A549 (cell line): ENCODE measurements around the gene SRSF5. TPM values are rescaled to one million over a fixed set of nuclear protein-coding genes. Genes with fewer than 3 reads are reported as not detected.

Experiments
- ATAC-seq, 2 experiments: fragments of 200-7000 bp in 1 of 2; fragments of >200 bp in 1 of 2; cut with Nextera tagmentation in 1 of 2; cut with Tn5 transposase in 1 of 2; 3 replicates each; pipeline versions ENCODE4 v1.8.0 to v1.9.1; 2018 to 2020; ENCODE audit warnings: mild to moderate bottlenecking in 1 of 2, moderate library complexity in 1 of 2
- CTCF ChIA-PET: fragments of 300-600 bp; sonication (Branson Sonifier 250); formaldehyde crosslinking; extraction: SDS; loops from one replicate; lab custom pipeline; 2021; ENCODE audit warnings: antibody characterized with exemption, inconsistent platforms; lab: Yijun Ruan, JAX
- POLR2A ChIA-PET: fragments of 350-600 bp; formaldehyde crosslinking; extraction: SDS; loops from one replicate; lab custom pipeline; 2021; ENCODE audit warnings: antibody characterized with exemption, inconsistent platforms; lab: Yijun Ruan, JAX
- DNase-seq, 2 experiments: peaks; one replicate each; pipeline versions ENCODE4 v3.0.0 to v3.0.0-alpha.2; 2011 to 2016; ENCODE audit warnings: low read depth in 1 of 2, low spot score in 1 of 2
- FAIRE-seq: peaks from 2 replicates; lab custom pipeline; 2011; peaks lifted over from hg19 to GRCh38; lab: Jason Lieb, UNC
- H3K27ac ChIP-seq, 2 experiments: fragments of >200 bp; sonication (Bioruptor Twin); formaldehyde crosslinking; 3 replicates each; pipeline ENCODE4 v1.5.1; 2016 to 2017
- H3K4me1 ChIP-seq: fragments of >200 bp; sonication (Bioruptor Twin); formaldehyde crosslinking; 3 replicates; pipeline ENCODE4 v1.6.1; 2016
- H3K4me2 ChIP-seq: fragments of >200 bp; sonication (Bioruptor Twin); formaldehyde crosslinking; 3 replicates; pipeline ENCODE4 v1.6.1; 2016
- H3K4me3 ChIP-seq: fragments of >200 bp; sonication (Bioruptor Twin); formaldehyde crosslinking; 3 replicates; pipeline ENCODE4 v1.5.1; 2016
- H3K9me3 ChIP-seq: fragments of >200 bp; sonication (Bioruptor Twin); formaldehyde crosslinking; 3 replicates; pipeline ENCODE4 v1.6.1; 2016
- BHLHE40 ChIP-seq: IDR thresholded peaks from 2 replicates; pipeline ENCODE4 v1.6.1; 2012; ENCODE audit warnings: low read depth, low read length, inconsistent platforms
- CBX2 ChIP-seq: fragments of 200-600 bp; sonication (generic); IDR thresholded peaks from 2 replicates; pipeline ENCODE4 v1.6.1; 2016; ENCODE audit warnings: low read depth, mild to moderate bottlenecking, borderline replicate concordance
- ELK1 ChIP-seq: fragments of 150-350 bp; IDR thresholded peaks from 2 replicates; pipeline ENCODE4 v1.6.1; 2014; ENCODE audit warnings: low read depth, mild to moderate bottlenecking, low read length
- FOSB ChIP-seq: fragments of 250-450 bp; sonication (Bioruptor Pico); IDR thresholded peaks from 2 replicates; pipeline ENCODE4 v1.5.0; 2020; ENCODE audit warnings: mild to moderate bottlenecking, moderate library complexity
- FOSL2 ChIP-seq, 2 experiments: fragments of 450-650 bp in 1 of 2; fragments of >200 bp in 1 of 2; sonication (Bioruptor Twin) in 1 of 2; formaldehyde crosslinking; IDR thresholded peaks; 2 replicates each; pipeline versions ENCODE4 v1.5.0 to v1.6.1; 2016 to 2020; ENCODE audit warnings: mild to moderate bottlenecking in 1 of 2, moderate library complexity in 1 of 2
- GATA3 ChIP-seq: IDR thresholded peaks from 2 replicates; pipeline ENCODE4 v1.6.1; 2012; ENCODE audit warnings: borderline replicate concordance
- HDAC2 ChIP-seq: fragments of 200-600 bp; sonication (generic); IDR thresholded peaks from 2 replicates; pipeline ENCODE4 v1.6.1; 2016
- HES2 ChIP-seq: fragments of >200 bp; sonication (Bioruptor Twin); formaldehyde crosslinking; IDR thresholded peaks from 2 replicates; pipeline ENCODE4 v1.6.1; 2016
- HEYL ChIP-seq: fragments of 250-450 bp; sonication (Bioruptor Pico); IDR thresholded peaks from 2 replicates; pipeline ENCODE4 v1.8.0; 2021; ENCODE audit warnings: mild to moderate bottlenecking, moderate library complexity
- HMGXB4 ChIP-seq: fragments of 250-450 bp; sonication (Bioruptor Pico); IDR thresholded peaks from 2 replicates; pipeline ENCODE4 v1.5.0; 2021; ENCODE audit warnings: mild to moderate bottlenecking, moderate library complexity, borderline replicate concordance
- HOXB13 ChIP-seq: fragments of 250-450 bp; sonication (Bioruptor Pico); IDR thresholded peaks from 2 replicates; pipeline ENCODE4 v1.5.0; 2020; ENCODE audit warnings: low read depth, mild to moderate bottlenecking, moderate library complexity
- JUNB ChIP-seq: fragments of >200 bp; sonication (Bioruptor Twin); formaldehyde crosslinking; IDR thresholded peaks from 2 replicates; pipeline ENCODE4 v1.6.1; 2016
- MAFK ChIP-seq: fragments of 450-650 bp; IDR thresholded peaks from 2 replicates; pipeline ENCODE4 v1.6.1; 2014; ENCODE audit not compliant: partially characterized antibody
- NPAS2 ChIP-seq: fragments of 250-450 bp; sonication (Bioruptor Pico); IDR thresholded peaks from 2 replicates; pipeline ENCODE4 v1.8.0; 2022; ENCODE audit warnings: mild to moderate bottlenecking, moderate library complexity, borderline replicate concordance
- POLR2AphosphoS2 ChIP-seq: conservative IDR thresholded peaks from 2 replicates; pipeline ENCODE4 v1.6.1; 2012; ENCODE audit warnings: low read length, improper control_type of control experiment, inconsistent platforms
- RFX5 ChIP-seq: fragments of 450-650 bp; IDR thresholded peaks from 2 replicates; pipeline ENCODE4 v1.7.1; 2014; ENCODE audit warnings: antibody characterized with exemption, mild to moderate bottlenecking, moderate library complexity
- SMC3 ChIP-seq: fragments of >200 bp; sonication (Bioruptor Twin); formaldehyde crosslinking; IDR thresholded peaks from 3 replicates; pipeline ENCODE4 v1.6.1; 2018; ENCODE audit warnings: inconsistent platforms
- ZC3H11A ChIP-seq: fragments of 450-650 bp; IDR thresholded peaks from 2 replicates; pipeline ENCODE4 v1.6.1; 2014; ENCODE audit warnings: antibody characterized with exemption, mild to moderate bottlenecking
- ZFP36 ChIP-seq: fragments of 450-650 bp; IDR thresholded peaks from 2 replicates; pipeline ENCODE4 v1.6.1; 2014; ENCODE audit warnings: borderline replicate concordance; ENCODE audit not compliant: partially characterized antibody
- ZSCAN20 ChIP-seq: fragments of 250-450 bp; sonication (Bioruptor Pico); IDR thresholded peaks from 2 replicates; pipeline ENCODE4 v1.8.0; 2022; ENCODE audit warnings: mild to moderate bottlenecking, moderate library complexity
- WGBS: methylation state at CpG from one replicate; pipeline ENCODE4 v1.1.6; 2017; ENCODE audit errors: missing lambda C conversion rate; 5-methylcytosine and 5-hydroxymethylcytosine counted together
- polyA plus RNA-seq, 4 experiments: library from polyadenylated mRNA; depleted of rRNA in 3 of 4; stranded (reverse); fragments of >200 nt; fragmentation: RNase III in 1 of 4; extraction: RNeasy Plus Mini Kit Qiagen cat#74134 plus additional on column Dnase treatment in 1 of 4; gene quantifications; 2 replicates in 3 of 4; 3 replicates in 1 of 4; pipeline ENCODE4 v1.2.3, GENCODE V29; 2011 to 2017
- TF ChIP-seq, protein P1 (sequence below): IDR thresholded peaks from 2 replicates; pipeline ENCODE4 v1.6.1; 2012
- TF ChIP-seq, protein P2 (sequence below): IDR thresholded peaks from 2 replicates; pipeline ENCODE4 v1.6.1; 2012; ENCODE audit warnings: low read depth, borderline replicate concordance
- TF ChIP-seq, protein P3 (sequence below): fragments of >200 bp; sonication (Bioruptor Twin); formaldehyde crosslinking; IDR thresholded peaks from 3 replicates; pipeline ENCODE4 v1.5.1; 2016

SRSF5 gene
- polyA plus RNA-seq, 2 of the 4 experiments (the other 2 are of a cell fraction) = 285 to 355 TPM

- Histone ChIP-seq H3K4me2 (peak overlapping the region; percentile 90), H3K4me3 (peak overlapping the region; percentile 80), H3K9me3 (no peaks in the 10 kb centered on the region), H3K27ac (no peak overlapping the region), H3K4me1 (peaks cover 17% of the 10 kb centered on the region; the same call in 2 of the 3 replicates)
- DNase-seq (no peak), FAIRE-seq (no peak), ATAC-seq (no peak)
- CTCF ChIA-PET = no interaction called here
- POLR2A ChIA-PET = no interaction called here
- 83% methylated on average over 8 of the region's 8 CpGs for WGBS
- TF ChIP-seq POLR2AphosphoS2 (no peak), MAFK (peak; percentile 4), ZFP36 (no peak), HMGXB4 (no peak), HES2 (no peak), ZC3H11A (no peak), HDAC2 (no peak), RFX5 (no peak), BHLHE40 (no peak), HEYL (CRISPR knock-in tag) (no peak), FOSL2 (IDR thresholded peaks at IDR 0.05) (no peak), FOSL2 (CRISPR knock-in tag; IDR thresholded peaks at IDR 0.05) (peak; percentile 32; the same call in 1 of the 2 replicates)
Observed at GRCh38 chr14:69768873-69769272, 1.9 kb downstream of the SRSF5 start.

- FAIRE-seq (no peak), ATAC-seq (no peak), DNase-seq (no peak)
- peak; percentile 59; the same call in 1 of the 2 replicates for TF ChIP-seq POLR2AphosphoS2
- no peak for TF ChIP-seq RFX5
- H3K4me3 ChIP-seq = no peak overlapping the region; the same call in 2 of the 3 replicates
- ChIA-PET CTCF (no interaction called here), POLR2A (no interaction called here)
- 0 out of 3 replicates have a peak overlapping the region, but pooled peaks have one; percentile 90 for H3K4me2 ChIP-seq
- 93% methylated on average over 22 of the region's 22 CpGs for WGBS
- H3K27ac ChIP-seq = no peak overlapping the region
- H3K4me1 ChIP-seq = peaks cover 17% of the 10 kb centered on the region; the same call in 2 of the 3 replicates
- no peaks in the 10 kb centered on the region for H3K9me3 ChIP-seq
Observed at GRCh38 chr14:69769623-69770022, 2.7 kb downstream of the SRSF5 start.

DNA sequence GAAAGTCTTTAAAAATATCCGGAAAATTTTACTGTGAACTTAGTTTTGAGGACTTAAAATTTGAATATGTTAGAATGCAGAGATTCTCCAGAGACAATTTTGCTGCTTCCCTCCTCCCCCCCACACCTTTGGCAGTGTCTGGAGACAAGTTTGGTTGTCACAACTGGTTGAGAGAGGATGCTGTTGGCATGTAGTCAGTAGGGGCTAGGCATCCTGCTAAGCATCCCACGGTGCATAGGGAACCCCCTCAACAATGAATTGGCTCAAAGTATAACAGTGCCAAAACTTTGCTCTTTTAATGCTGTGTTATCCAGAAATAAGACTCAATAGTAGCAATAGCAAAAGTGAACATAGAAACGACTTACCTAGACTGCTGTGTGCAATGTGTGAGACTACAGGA, 3.6 kb downstream of the SRSF5 start:
- CTCF ChIA-PET = no interaction called here
- no peaks in the 10 kb centered on the region for H3K9me3 ChIP-seq
- H3K27ac ChIP-seq = no peak overlapping the region
- ATAC-seq (no peak), DNase-seq (no peak), FAIRE-seq (no peak)
- H3K4me2 ChIP-seq = no peak overlapping the region
- peaks cover 17% of the 10 kb centered on the region; the same call in 2 of the 3 replicates for H3K4me1 ChIP-seq
- no peak overlapping the region for H3K4me3 ChIP-seq
- no peak for TF ChIP-seq ZSCAN20 (CRISPR knock-in tag)
- TF ChIP-seq, protein P1, sequence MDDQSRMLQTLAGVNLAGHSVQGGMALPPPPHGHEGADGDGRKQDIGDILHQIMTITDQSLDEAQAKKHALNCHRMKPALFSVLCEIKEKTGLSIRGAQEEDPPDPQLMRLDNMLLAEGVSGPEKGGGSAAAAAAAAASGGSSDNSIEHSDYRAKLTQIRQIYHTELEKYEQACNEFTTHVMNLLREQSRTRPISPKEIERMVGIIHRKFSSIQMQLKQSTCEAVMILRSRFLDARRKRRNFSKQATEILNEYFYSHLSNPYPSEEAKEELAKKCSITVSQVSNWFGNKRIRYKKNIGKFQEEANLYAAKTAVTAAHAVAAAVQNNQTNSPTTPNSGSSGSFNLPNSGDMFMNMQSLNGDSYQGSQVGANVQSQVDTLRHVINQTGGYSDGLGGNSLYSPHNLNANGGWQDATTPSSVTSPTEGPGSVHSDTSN = no peak
- POLR2A ChIA-PET = interaction anchor here (0.6 kb wide), 1 partner anchor 138 kb away, joined by 3 read pairs; no protein-coding TSS in a partner anchor
- WGBS = 65% methylated on average over 3 of the region's 3 CpGs

- CTCF ChIA-PET = no interaction called here
- whole genome bisulfite sequencing = 94% methylated on average over 16 of the region's 16 CpGs
- POLR2A ChIA-PET = no interaction called here
- TF ChIP-seq, protein P2, sequence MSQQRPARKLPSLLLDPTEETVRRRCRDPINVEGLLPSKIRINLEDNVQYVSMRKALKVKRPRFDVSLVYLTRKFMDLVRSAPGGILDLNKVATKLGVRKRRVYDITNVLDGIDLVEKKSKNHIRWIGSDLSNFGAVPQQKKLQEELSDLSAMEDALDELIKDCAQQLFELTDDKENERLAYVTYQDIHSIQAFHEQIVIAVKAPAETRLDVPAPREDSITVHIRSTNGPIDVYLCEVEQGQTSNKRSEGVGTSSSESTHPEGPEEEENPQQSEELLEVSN = no peak
- TF ChIP-seq ZC3H11A (no peak), FOSB (no peak), SMC3 (no peak), HOXB13 (CRISPR knock-in tag) (no peak), JUNB (no peak), GATA3 (no peak), NPAS2 (CRISPR knock-in tag) (no peak), POLR2AphosphoS2 (no peak), ZSCAN20 (CRISPR knock-in tag) (no peak), ELK1 (no peak), CBX2 (no peak)
- TF ChIP-seq, protein P3, sequence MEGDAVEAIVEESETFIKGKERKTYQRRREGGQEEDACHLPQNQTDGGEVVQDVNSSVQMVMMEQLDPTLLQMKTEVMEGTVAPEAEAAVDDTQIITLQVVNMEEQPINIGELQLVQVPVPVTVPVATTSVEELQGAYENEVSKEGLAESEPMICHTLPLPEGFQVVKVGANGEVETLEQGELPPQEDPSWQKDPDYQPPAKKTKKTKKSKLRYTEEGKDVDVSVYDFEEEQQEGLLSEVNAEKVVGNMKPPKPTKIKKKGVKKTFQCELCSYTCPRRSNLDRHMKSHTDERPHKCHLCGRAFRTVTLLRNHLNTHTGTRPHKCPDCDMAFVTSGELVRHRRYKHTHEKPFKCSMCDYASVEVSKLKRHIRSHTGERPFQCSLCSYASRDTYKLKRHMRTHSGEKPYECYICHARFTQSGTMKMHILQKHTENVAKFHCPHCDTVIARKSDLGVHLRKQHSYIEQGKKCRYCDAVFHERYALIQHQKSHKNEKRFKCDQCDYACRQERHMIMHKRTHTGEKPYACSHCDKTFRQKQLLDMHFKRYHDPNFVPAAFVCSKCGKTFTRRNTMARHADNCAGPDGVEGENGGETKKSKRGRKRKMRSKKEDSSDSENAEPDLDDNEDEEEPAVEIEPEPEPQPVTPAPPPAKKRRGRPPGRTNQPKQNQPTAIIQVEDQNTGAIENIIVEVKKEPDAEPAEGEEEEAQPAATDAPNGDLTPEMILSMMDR = no peak
Observed at GRCh38 chr14:69771136-69771535, 4.2 kb downstream of the SRSF5 start.

More at GRCh38 chr14:69771136-69771535, 4.2 kb downstream of the SRSF5 start:
- Histone ChIP-seq H3K27ac (no peak overlapping the region), H3K4me3 (no peak overlapping the region), H3K4me2 (no peak overlapping the region), H3K4me1 (peaks cover 17% of the 10 kb centered on the region; the same call in 2 of the 3 replicates), H3K9me3 (no peaks in the 10 kb centered on the region)
- ATAC-seq (no peak), FAIRE-seq (no peak), DNase-seq (no peak)
